Neural crest cell (in vitro differentiated cells): ENCODE measurements around the gene NR1H4. TPM values are rescaled to one million over a fixed set of nuclear protein-coding genes. Genes with fewer than 3 reads are reported as not detected.
A peak's percentile ranks its signal among the peaks of the same experiment; 100 is the strongest.

Source experiments
- DNase-seq: peaks from one replicate; pipeline ENCODE4 v3.0.0; 2021; ENCODE audit warnings: low read depth, mixed read lengths, low spot score
- H3K27ac Mint-ChIP-seq: one replicate; pipeline ENCODE4 v1.8.0; 2021; ENCODE audit warnings: mild to moderate bottlenecking, mixed read lengths; ENCODE audit not compliant: unreplicated experiment
- H3K27me3 Mint-ChIP-seq: 2 replicates; pipeline ENCODE4 v1.8.0; 2021; ENCODE audit warnings: low read depth, mild to moderate bottlenecking, mixed read lengths
- H3K36me3 Mint-ChIP-seq: 2 replicates; pipeline ENCODE4 v1.8.0; 2021; ENCODE audit warnings: low read depth, mild to moderate bottlenecking, mixed read lengths
- H3K4me1 Mint-ChIP-seq: 2 replicates; pipeline ENCODE4 v1.8.0; 2021; ENCODE audit warnings: mixed read lengths
- H3K4me3 Mint-ChIP-seq: one replicate; pipeline ENCODE4 v1.8.0; 2021; ENCODE audit warnings: mild to moderate bottlenecking, mixed read lengths
- H3K9me3 Mint-ChIP-seq: 2 replicates; pipeline ENCODE4 v1.8.0; 2021; ENCODE audit warnings: mixed read lengths
- total RNA-seq: library from RNA; stranded (reverse); gene quantifications from 2 replicates; pipeline ENCODE4 v1.2.1, GENCODE V29; 2021
- TF ChIP-seq, protein P1 (sequence below): fragments of 200-600 bp; sonication (generic); conservative IDR thresholded peaks from 2 replicates; pipeline ENCODE4 v1.5.0; 2021; ENCODE audit warnings: antibody characterized with exemption, mild to moderate bottlenecking

The NR1H4 gene
- total RNA-seq, 1 donor from 2014 or later: not detected

DNA sequence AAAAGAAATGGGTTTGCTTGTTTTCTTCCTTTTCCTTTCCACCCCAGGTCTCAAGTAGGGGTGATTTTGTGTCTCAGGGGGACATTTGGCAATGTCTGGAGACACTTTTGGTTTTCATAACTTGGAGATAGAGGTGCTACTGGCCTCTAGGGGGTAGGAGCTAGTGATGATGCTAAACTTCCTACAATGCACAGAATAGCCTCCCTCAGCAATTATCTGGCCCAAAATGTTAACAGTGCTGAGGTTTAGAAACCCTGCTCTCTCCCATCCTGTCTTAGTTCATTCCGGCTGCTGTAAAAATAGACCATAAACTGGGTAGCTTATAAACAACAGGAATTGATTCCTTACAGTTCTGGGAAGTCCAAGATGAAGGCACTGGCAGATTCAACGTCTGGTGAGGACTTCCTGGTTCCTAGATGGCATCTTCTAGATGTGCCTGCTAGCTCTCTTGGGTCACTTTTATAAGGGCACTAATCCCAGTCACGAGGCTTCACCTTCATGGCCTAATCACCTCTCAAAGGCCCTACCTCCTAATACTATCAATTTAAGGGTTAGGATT, 92.4 kb downstream of the NR1H4 start:
- Mint-ChIP-seq H3K9me3 (no peaks in the 10 kb centered on the region), H3K27me3 (no peaks in the 10 kb centered on the region), H3K36me3 (no peaks in the 10 kb centered on the region), H3K4me1 (peaks cover 13% of the 10 kb centered on the region), H3K27ac (no peak overlapping the region), H3K4me3 (no peak overlapping the region)
- DNase-seq: no peak
- TF ChIP-seq, protein P1, sequence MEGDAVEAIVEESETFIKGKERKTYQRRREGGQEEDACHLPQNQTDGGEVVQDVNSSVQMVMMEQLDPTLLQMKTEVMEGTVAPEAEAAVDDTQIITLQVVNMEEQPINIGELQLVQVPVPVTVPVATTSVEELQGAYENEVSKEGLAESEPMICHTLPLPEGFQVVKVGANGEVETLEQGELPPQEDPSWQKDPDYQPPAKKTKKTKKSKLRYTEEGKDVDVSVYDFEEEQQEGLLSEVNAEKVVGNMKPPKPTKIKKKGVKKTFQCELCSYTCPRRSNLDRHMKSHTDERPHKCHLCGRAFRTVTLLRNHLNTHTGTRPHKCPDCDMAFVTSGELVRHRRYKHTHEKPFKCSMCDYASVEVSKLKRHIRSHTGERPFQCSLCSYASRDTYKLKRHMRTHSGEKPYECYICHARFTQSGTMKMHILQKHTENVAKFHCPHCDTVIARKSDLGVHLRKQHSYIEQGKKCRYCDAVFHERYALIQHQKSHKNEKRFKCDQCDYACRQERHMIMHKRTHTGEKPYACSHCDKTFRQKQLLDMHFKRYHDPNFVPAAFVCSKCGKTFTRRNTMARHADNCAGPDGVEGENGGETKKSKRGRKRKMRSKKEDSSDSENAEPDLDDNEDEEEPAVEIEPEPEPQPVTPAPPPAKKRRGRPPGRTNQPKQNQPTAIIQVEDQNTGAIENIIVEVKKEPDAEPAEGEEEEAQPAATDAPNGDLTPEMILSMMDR: no peak

DNA sequence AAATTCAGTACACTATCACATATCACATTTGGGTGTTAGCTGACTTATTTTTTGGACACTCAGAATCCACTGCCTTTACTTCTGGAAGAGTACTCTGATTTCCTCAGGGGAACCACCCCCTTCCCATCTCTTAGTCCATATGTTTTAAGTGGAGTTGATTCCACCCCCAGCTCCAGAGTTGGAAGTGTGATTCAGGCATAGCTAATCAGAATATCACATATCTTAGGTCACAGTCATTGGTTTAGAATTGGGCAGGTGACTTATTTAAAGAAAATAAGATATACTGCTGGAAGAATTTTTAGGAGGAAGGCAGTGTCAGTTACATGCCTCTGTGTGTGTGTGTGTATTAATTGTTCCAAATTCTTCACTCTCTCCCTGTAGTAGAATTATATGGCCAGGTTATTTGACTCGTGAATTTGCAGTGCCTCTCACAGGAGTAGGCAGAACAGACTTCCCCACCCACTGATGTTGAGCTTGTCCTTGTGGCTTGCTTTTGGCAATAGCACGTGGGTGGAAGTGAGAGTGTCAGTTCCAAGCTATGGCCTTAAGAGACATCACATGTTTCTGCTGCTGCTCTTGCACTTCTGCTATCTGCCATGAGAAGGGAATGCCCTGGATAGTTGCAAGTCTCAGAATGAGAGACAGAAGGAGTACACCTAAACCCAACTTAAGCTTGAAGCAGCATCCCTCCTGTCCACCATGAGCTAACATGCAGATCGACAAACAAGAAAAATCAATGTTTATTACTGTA, 93.4 kb downstream of the NR1H4 start:
- Mint-ChIP-seq H3K9me3 (no peaks in the 10 kb centered on the region), H3K4me1 (peaks cover 13% of the 10 kb centered on the region), H3K27me3 (no peaks in the 10 kb centered on the region), H3K36me3 (no peaks in the 10 kb centered on the region), H3K4me3 (no peak overlapping the region), H3K27ac (no peak overlapping the region)
- TF ChIP-seq, protein P1: no peak
- DNase-seq: no peak

DNA sequence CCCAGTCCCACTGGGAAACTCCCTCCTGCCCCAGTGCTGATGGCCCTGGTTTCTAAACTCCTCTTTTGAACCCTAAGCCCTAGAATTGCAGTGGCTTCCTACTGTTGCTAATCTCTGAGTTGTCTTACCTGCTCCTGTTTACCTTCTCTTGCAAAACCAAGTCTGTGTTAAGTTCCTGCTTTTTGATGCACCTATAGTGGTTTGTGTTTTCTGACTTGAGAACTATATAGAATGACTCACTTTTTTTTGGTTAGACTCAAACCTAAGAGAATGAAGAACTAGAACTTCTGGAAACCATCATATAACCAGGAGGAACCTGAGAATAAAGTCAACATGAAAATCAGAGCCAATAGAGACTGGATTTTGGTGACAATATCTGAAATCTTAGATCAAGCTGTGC, 94.3 kb downstream of the NR1H4 start:
- TF ChIP-seq, protein P1: no peak
- Mint-ChIP-seq H3K36me3 (no peaks in the 10 kb centered on the region), H3K27me3 (no peaks in the 10 kb centered on the region), H3K9me3 (no peaks in the 10 kb centered on the region), H3K4me1 (peaks cover 18% of the 10 kb centered on the region), H3K27ac (no peak overlapping the region), H3K4me3 (no peak overlapping the region)
- no peak for DNase-seq

DNA sequence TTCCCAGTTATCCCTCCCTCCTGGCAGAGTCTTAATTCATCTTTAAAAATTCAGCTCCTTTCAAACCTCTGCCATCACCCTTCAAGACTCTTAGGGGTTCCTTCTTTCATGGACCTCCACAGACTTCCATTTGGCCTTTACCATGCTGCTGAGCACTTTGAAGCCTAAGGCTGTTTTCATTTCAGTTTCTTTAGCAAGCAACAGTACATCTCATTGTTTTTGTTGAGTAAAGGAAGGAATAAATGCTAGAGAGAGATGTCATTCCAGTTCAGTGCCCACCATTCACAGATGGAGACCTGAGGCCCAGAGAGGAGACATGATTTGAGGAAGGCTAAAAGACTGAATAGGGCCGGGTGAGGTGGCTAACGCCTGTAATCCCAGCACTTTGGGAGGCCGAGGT, 98.5 kb downstream of the NR1H4 start:
- Mint-ChIP-seq H3K4me1 (peaks cover 22% of the 10 kb centered on the region), H3K36me3 (no peaks in the 10 kb centered on the region)
- TF ChIP-seq, protein P1: no peak

DNA sequence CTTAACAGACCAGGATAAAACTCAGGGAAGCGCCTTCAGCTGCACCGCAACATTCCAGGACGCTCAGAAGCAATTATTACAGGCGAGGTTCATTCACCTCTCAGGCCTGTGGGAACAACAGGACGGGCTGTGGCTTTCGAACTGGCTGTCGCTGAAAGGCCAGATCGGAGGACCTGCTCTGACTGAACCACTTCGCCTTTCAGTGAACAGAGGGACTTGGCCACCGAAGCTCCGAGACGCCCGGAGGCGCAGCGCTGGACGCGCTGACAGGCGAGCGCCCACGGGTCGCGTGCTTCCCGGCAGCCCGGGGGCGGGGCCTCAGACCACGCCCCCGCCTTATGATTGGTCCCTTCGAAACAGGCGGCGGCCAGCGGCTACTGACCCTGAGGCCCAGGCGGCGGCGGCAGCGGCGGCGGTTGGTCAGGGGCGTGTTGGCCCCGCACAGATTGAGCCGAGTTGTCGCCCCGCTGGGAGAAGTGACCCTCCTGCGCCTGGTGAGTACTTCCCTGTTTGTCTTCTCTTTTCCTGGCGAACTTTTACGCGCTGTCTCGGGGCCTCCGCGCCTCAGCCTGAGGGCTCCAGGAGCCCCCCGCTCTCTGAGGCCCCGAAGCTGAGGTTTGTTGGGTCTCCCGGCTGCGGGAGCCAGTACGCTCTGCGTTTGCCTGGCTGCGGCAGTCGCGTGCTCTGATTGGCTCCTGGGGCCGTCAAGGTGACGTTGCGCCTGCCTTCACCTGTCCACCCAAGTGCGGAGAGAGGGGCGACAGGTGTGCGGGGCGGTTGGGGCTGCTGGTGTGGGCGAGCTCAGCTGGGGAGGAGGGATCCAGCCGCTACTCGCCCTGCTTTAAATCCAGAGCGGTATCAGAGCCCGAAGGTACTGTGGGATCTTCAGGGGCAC, 99.9 kb downstream of the NR1H4 start, which contains the start of gene GAS2L3:
GAS2L3 (plus strand) TSS at position 393 of the 895 bp plus-strand sequence. CDS start 21,221 bp downstream, outside the sequence.
- Mint-ChIP-seq H3K36me3 (peaks cover 5% of the 10 kb centered on the region), H3K27me3 (peaks cover 3% of the 10 kb centered on the region)

More for the DNA sequence above, 98.5 kb downstream of the NR1H4 start:
- Mint-ChIP-seq H3K27ac (no peak overlapping the region), H3K9me3 (no peaks in the 10 kb centered on the region), H3K4me3 (peak overlapping the region; percentile 60), H3K27me3 (peaks cover 3% of the 10 kb centered on the region)
- DNase-seq: no peak

More for the DNA sequence above, 99.9 kb downstream of the NR1H4 start, which contains the start of gene GAS2L3:
- TF ChIP-seq, protein P1: no peak
- H3K9me3 Mint-ChIP-seq: no peaks in the 10 kb centered on the region
- peak within 1 kb of the TSS; percentile 96 for H3K4me3 Mint-ChIP-seq
- peak; percentile 86 for DNase-seq
- H3K4me1 Mint-ChIP-seq: peaks cover 22% of the 10 kb centered on the region
- peak within 1 kb of the TSS; percentile 99 for H3K27ac Mint-ChIP-seq
